C4-2B (cell line): ENCODE measurements around the gene NEAT1.

Experiments used
- ZFX ChIP-seq: fragments of 450-650 bp; IDR thresholded peaks from 2 replicates; pipeline ENCODE4 v1.6.1; 2017
- TF ChIP-seq, protein P1 (sequence below): fragments of 450-650 bp; conservative IDR thresholded peaks from 2 replicates; pipeline ENCODE4 v1.5.1; 2017; ENCODE audit warnings: mild to moderate bottlenecking

- TF ChIP-seq, protein P1, sequence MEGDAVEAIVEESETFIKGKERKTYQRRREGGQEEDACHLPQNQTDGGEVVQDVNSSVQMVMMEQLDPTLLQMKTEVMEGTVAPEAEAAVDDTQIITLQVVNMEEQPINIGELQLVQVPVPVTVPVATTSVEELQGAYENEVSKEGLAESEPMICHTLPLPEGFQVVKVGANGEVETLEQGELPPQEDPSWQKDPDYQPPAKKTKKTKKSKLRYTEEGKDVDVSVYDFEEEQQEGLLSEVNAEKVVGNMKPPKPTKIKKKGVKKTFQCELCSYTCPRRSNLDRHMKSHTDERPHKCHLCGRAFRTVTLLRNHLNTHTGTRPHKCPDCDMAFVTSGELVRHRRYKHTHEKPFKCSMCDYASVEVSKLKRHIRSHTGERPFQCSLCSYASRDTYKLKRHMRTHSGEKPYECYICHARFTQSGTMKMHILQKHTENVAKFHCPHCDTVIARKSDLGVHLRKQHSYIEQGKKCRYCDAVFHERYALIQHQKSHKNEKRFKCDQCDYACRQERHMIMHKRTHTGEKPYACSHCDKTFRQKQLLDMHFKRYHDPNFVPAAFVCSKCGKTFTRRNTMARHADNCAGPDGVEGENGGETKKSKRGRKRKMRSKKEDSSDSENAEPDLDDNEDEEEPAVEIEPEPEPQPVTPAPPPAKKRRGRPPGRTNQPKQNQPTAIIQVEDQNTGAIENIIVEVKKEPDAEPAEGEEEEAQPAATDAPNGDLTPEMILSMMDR, result no peak
- TF ChIP-seq ZFX, result no peak
These were observed 33.2 kb upstream of the NEAT1 start for GRCh38 chr11:65389294-65389980.
